Measurements from ENCODE around the gene CST2.

DNA sequence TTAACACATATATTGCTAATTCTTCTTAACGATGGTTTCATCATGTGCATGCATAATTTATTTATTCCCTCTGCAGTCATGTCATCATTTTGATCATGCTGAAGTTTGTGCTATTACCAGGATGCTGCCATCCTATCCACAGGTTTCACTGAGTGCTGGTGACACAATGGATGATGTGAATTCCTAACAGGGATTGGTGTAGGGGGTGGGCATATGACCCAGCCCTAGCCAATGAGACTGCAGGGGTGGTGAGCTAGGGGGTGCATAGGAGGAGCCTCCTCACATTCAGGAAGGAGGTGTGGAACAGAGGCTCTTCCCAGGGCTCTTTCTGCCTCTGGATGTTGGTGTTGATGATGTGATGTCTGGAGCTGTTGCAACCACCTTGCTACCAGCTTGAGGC is 45.5 kb upstream of the CST2 start:
- TF ChIP-seq ZFX (IDR thresholded peaks at IDR 0.05) (no peak), CTCF (conservative IDR thresholded peaks at IDR 0.05) (no peak)

Data from C4-2B (cell line).